Measurements from ENCODE around the gene PTCRA. TPM values are rescaled to one million over a fixed set of nuclear protein-coding genes. Genes with fewer than 3 reads are reported as not detected.

Gene PTCRA
- total RNA-seq, 1 experiment from 2014 or later, result not detected

- TF ChIP-seq PRDM15 (CRISPR knock-in tag; IDR thresholded peaks at IDR 0.05) (no peak), ERG (CRISPR knock-in tag; IDR thresholded peaks at IDR 0.05) (no peak), EMX1 (CRISPR knock-in tag; IDR thresholded peaks at IDR 0.05) (no peak)
- TF ChIP-seq, protein P1, sequence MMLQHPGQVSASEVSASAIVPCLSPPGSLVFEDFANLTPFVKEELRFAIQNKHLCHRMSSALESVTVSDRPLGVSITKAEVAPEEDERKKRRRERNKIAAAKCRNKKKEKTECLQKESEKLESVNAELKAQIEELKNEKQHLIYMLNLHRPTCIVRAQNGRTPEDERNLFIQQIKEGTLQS (CRISPR knock-in tag; conservative IDR thresholded peaks at IDR 0.05), result no peak
Observed at GRCh38 chr6:42904467-42904866, 11.4 kb upstream of the PTCRA start (continued).

DNA sequence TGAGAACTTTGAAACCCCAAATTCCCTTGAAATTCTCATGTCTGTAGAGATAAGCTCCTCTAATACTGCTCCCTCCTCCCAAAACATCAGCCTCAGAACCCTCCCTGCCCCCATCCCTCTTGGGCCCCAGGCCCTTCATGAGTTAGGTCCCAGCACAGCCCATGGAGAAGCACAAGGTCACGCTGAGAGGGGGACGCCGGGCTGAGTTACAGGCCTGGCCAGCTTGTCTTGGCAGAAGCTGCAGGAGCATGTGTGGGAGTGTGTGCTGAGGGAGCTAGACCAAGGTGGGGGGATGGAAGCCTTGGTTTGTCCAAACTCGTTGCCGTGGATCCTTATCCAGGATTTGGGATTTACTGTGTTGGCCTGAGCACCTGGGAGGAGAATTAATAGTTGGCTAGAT is 8.5 kb upstream of the PTCRA start:
- no peak overlapping the region for H3K27ac Mint-ChIP-seq
- TF ChIP-seq, protein P2, sequence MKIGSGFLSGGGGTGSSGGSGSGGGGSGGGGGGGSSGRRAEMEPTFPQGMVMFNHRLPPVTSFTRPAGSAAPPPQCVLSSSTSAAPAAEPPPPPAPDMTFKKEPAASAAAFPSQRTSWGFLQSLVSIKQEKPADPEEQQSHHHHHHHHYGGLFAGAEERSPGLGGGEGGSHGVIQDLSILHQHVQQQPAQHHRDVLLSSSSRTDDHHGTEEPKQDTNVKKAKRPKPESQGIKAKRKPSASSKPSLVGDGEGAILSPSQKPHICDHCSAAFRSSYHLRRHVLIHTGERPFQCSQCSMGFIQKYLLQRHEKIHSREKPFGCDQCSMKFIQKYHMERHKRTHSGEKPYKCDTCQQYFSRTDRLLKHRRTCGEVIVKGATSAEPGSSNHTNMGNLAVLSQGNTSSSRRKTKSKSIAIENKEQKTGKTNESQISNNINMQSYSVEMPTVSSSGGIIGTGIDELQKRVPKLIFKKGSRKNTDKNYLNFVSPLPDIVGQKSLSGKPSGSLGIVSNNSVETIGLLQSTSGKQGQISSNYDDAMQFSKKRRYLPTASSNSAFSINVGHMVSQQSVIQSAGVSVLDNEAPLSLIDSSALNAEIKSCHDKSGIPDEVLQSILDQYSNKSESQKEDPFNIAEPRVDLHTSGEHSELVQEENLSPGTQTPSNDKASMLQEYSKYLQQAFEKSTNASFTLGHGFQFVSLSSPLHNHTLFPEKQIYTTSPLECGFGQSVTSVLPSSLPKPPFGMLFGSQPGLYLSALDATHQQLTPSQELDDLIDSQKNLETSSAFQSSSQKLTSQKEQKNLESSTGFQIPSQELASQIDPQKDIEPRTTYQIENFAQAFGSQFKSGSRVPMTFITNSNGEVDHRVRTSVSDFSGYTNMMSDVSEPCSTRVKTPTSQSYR (CRISPR knock-in tag; IDR thresholded peaks at IDR 0.05), result no peak
- no peak for TF ChIP-seq OVOL2 (CRISPR knock-in tag; IDR thresholded peaks at IDR 0.05; ENCODE audit: borderline replicate concordance)
- TF ChIP-seq, protein P3, sequence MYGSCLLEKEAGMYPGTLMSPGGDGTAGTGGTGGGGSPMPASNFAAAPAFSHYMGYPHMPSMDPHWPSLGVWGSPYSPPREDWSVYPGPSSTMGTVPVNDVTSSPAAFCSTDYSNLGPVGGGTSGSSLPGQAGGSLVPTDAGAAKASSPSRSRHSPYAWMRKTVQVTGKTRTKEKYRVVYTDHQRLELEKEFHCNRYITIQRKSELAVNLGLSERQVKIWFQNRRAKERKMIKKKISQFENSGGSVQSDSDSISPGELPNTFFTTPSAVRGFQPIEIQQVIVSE (CRISPR knock-in tag; IDR thresholded peaks at IDR 0.05; ENCODE audit: borderline replicate concordance), result no peak
- TF ChIP-seq GABPB1 (CRISPR knock-in tag; IDR thresholded peaks at IDR 0.05), result no peak
- TF ChIP-seq, protein P4, sequence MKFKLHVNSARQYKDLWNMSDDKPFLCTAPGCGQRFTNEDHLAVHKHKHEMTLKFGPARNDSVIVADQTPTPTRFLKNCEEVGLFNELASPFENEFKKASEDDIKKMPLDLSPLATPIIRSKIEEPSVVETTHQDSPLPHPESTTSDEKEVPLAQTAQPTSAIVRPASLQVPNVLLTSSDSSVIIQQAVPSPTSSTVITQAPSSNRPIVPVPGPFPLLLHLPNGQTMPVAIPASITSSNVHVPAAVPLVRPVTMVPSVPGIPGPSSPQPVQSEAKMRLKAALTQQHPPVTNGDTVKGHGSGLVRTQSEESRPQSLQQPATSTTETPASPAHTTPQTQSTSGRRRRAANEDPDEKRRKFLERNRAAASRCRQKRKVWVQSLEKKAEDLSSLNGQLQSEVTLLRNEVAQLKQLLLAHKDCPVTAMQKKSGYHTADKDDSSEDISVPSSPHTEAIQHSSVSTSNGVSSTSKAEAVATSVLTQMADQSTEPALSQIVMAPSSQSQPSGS (CRISPR knock-in tag; IDR thresholded peaks at IDR 0.05; ENCODE audit: borderline replicate concordance, low read depth), result no peak
- TF ChIP-seq, protein P5, sequence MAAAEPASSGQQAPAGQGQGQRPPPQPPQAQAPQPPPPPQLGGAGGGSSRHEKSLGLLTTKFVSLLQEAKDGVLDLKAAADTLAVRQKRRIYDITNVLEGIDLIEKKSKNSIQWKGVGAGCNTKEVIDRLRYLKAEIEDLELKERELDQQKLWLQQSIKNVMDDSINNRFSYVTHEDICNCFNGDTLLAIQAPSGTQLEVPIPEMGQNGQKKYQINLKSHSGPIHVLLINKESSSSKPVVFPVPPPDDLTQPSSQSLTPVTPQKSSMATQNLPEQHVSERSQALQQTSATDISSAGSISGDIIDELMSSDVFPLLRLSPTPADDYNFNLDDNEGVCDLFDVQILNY (CRISPR knock-in tag; IDR thresholded peaks at IDR 0.05), result no peak
- TF ChIP-seq NR3C1 (CRISPR knock-in tag; conservative IDR thresholded peaks at IDR 0.05; ENCODE audit: low read depth), result no peak
- H3K27me3 Mint-ChIP-seq (ENCODE audit: low read depth), result no peaks in the 10 kb centered on the region; the same call in 1 of the 2 replicates
- ChIA-PET POLR2A (no interaction called here), CTCF (no interaction called here)
- no peaks in the 10 kb centered on the region for H3K36me3 Mint-ChIP-seq
- ATAC-seq (no peak), DNase-seq (ENCODE audit: low spot score) (no peak)
- no peak overlapping the region for H3K4me3 Mint-ChIP-seq
- H3K9me3 Mint-ChIP-seq, result no peaks in the 10 kb centered on the region
- H3K4me1 Mint-ChIP-seq, result peaks cover 5% of the 10 kb centered on the region

DNA sequence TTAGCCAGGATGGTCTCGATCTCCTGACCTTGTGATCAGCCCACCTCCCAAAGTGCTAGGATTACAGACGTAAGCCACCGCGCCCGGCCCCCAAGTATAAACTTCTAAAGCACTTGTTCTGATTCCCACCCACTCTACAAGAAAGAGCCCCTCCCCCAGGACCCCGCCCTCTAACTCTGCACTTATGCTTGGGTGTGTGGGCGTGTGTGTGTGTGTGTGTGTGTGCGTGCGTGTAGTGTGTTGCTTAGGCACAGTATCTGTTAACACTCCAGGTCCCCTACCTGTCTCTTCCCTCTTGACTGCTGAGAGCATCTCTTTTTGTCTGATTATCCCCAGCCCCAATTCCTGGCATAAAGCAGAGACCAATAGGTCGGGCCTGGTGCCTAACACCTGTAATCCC is 6.0 kb upstream of the PTCRA start:
- DNase-seq (ENCODE audit: low spot score), result no peak
- no peaks in the 10 kb centered on the region; the same call in none of the 2 replicates for H3K27me3 Mint-ChIP-seq (ENCODE audit: low read depth)
- H3K4me3 Mint-ChIP-seq, result no peak overlapping the region
- H3K27ac Mint-ChIP-seq, result no peak overlapping the region
- H3K4me1 Mint-ChIP-seq, result peaks cover 5% of the 10 kb centered on the region
- no peaks in the 10 kb centered on the region for H3K9me3 Mint-ChIP-seq
- ChIA-PET POLR2A (interaction anchor here (0.5 to 2.1 kb wide), 4 partner anchors 19 to 238 kb away, joined by 3 to 35 read pairs (median 6); partner anchors contain the start of genes CNPY3 and TBCC), CTCF (interaction anchor here (0.7 to 2.2 kb wide), 6 partner anchors 16 to 1412 kb away, joined by 3 to 9 read pairs (median 4); partner anchors contain the start of genes PPP2R5D and UBR2)
- no peak for ATAC-seq
- H3K36me3 Mint-ChIP-seq, result no peaks in the 10 kb centered on the region
- TF ChIP-seq JAZF1 (CRISPR knock-in tag; IDR thresholded peaks at IDR 0.05) (no peak), SOX15 (CRISPR knock-in tag; IDR thresholded peaks at IDR 0.05) (no peak), HMGA2 (CRISPR knock-in tag; IDR thresholded peaks at IDR 0.05) (no peak), NR1H2 (CRISPR knock-in tag; IDR thresholded peaks at IDR 0.05) (no peak), OVOL2 (CRISPR knock-in tag; IDR thresholded peaks at IDR 0.05; ENCODE audit: borderline replicate concordance) (no peak), TEAD1 (CRISPR knock-in tag; IDR thresholded peaks at IDR 0.05) (no peak), NFYB (CRISPR knock-in tag; conservative IDR thresholded peaks at IDR 0.05; ENCODE audit: low read depth) (no peak), ZBTB21 (CRISPR knock-in tag; IDR thresholded peaks at IDR 0.05; ENCODE audit: borderline replicate concordance) (no peak), RORB (CRISPR knock-in tag; IDR thresholded peaks at IDR 0.05) (no peak), ZNF138 (CRISPR knock-in tag; conservative IDR thresholded peaks at IDR 0.05) (no peak), ZNF263 (CRISPR knock-in tag; IDR thresholded peaks at IDR 0.05; ENCODE audit: low read depth) (no peak), ATF1 (CRISPR knock-in tag; IDR thresholded peaks at IDR 0.05) (no peak)

Data from WTC11 (cell line).